Endometrial microvascular endothelial cells (primary cell): ENCODE measurements around the gene C18orf32. TPM values are rescaled to one million over a fixed set of nuclear protein-coding genes. Genes with fewer than 3 reads are reported as not detected.
"Not testable (repeated sequence)": the region's sequence is repeated elsewhere in the genome, so short reads cannot be mapped to it uniquely, and the experiment has no call there.

ENCODE experiments used
- in situ Hi-C: cut with HindIII; loops from 2 replicates; pipeline ENCODE4 v1.10.0; 2017; ENCODE audit warnings: low sequenced_read_pairs, low pct_unique_long_range_greater_than_20kb; ENCODE audit errors: inconsistent ontology term
- total RNA-seq: library from RNA; depleted of rRNA; stranded (reverse); fragments of >200 nt; gene quantifications from one replicate; pipeline ENCODE4 v1.2.3, GENCODE V29; 2015; ENCODE audit errors: inconsistent ontology term

The C18orf32 gene
- total RNA-seq, 1 donor from 2014 or later, result 27.8 TPM

- in situ Hi-C loops, result no loop called here
Observed at GRCh38 chr18:49510393-49511115, 23.5 kb upstream of the C18orf32 start.

- in situ Hi-C loops, result not testable (repeated sequence)
Observed at GRCh38 chr18:49506438-49506837, 19.4 kb upstream of the C18orf32 start.

- in situ Hi-C loops, result no loop called here
Observed at GRCh38 chr18:49503931-49504330, 16.9 kb upstream of the C18orf32 start.

GRCh38 chr18:49500201-49500921 is 13.3 kb upstream of the C18orf32 start:
- in situ Hi-C loops, result no loop called here

- in situ Hi-C loops, result no loop called here
Observed at GRCh38 chr18:49499046-49499637, 12.1 kb upstream of the C18orf32 start.

GRCh38 chr18:49495480-49495879 is 8.4 kb upstream of the C18orf32 start:
- in situ Hi-C loops, result no loop called here

GRCh38 chr18:49495076-49495475 is 8.0 kb upstream of the C18orf32 start:
- in situ Hi-C loops, result no loop called here

- in situ Hi-C loops, result no loop called here
Observed at GRCh38 chr18:49494660-49495059, 7.6 kb upstream of the C18orf32 start.

- in situ Hi-C loops, result no loop called here
Observed at GRCh38 chr18:49492694-49493033, 5.6 kb upstream of the C18orf32 start.

- in situ Hi-C loops, result no loop called here
Observed at GRCh38 chr18:49491857-49492693, 5.0 kb upstream of the C18orf32 start, which contains the start of gene RPL17. Gene RPL17 (minus strand): TSS chr18:49492465.

- in situ Hi-C loops, result no loop called here
Observed at GRCh38 chr18:49491534-49491856, 4.5 kb upstream of the C18orf32 start.

- in situ Hi-C loops, result no loop called here
Observed at GRCh38 chr18:49490246-49490762, 3.3 kb upstream of the C18orf32 start.

GRCh38 chr18:49487711-49488310 is 777 bp upstream of the C18orf32 start:
- in situ Hi-C loops, result no loop called here

GRCh38 chr18:49486606-49486952 is 455 bp downstream of the C18orf32 start:
- in situ Hi-C loops, result no loop called here

GRCh38 chr18:49486134-49486533 is 900 bp downstream of the C18orf32 start:
- in situ Hi-C loops, result no loop called here

- in situ Hi-C loops, result no loop called here
Observed at GRCh38 chr18:49483198-49483597, 3.8 kb downstream of the C18orf32 start.

- in situ Hi-C loops, result no loop called here
Observed at GRCh38 chr18:49481907-49482306, 5.1 kb downstream of the C18orf32 start.

GRCh38 chr18:49481317-49481716 is 5.7 kb downstream of the C18orf32 start:
- in situ Hi-C loops, result no loop called here
